ENCODE measurements around the gene IDH3G.
"Not testable (repeated sequence)": the region's sequence is repeated elsewhere in the genome, so short reads cannot be mapped to it uniquely, and the experiment has no call there.

DNA sequence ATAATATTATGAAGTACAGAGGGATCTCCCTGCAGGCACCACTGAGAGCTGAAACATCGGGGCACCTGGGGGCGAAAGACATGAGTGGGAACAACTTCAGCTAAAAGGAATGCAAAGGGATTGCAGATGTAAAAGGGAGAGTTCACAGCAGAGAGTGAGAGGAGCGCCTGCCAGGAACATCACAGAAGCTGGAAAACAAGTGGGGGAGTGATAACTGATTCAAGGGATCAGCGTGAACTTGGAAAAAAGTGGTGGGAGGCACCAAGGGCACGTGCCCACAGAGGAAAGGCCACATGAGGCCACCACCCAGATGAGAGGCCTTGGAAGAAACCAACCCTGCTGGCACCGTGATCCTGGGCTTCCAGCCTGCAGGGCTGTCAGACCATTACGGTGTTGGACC, 45.2 kb downstream of the IDH3G start:
- TF ChIP-seq, protein P1, sequence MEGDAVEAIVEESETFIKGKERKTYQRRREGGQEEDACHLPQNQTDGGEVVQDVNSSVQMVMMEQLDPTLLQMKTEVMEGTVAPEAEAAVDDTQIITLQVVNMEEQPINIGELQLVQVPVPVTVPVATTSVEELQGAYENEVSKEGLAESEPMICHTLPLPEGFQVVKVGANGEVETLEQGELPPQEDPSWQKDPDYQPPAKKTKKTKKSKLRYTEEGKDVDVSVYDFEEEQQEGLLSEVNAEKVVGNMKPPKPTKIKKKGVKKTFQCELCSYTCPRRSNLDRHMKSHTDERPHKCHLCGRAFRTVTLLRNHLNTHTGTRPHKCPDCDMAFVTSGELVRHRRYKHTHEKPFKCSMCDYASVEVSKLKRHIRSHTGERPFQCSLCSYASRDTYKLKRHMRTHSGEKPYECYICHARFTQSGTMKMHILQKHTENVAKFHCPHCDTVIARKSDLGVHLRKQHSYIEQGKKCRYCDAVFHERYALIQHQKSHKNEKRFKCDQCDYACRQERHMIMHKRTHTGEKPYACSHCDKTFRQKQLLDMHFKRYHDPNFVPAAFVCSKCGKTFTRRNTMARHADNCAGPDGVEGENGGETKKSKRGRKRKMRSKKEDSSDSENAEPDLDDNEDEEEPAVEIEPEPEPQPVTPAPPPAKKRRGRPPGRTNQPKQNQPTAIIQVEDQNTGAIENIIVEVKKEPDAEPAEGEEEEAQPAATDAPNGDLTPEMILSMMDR (IDR thresholded peaks at IDR 0.05), result not testable (repeated sequence)
- TF ChIP-seq EZH2 (IDR thresholded peaks at IDR 0.05; ENCODE audit: borderline replicate concordance, insufficient read depth, low read depth, low read length, poor library complexity, severe bottlenecking), result not testable (repeated sequence)
